NK-92 (cell line): ENCODE data around the gene LPAR2.
"Not testable (repeated sequence)": the region's sequence is repeated elsewhere in the genome, so short reads cannot be mapped to it uniquely, and the experiment has no call there.

Source experiments
- DNase-seq: peaks from one replicate; lab custom pipeline; 2025; ENCODE audit not compliant: unreplicated experiment; lab: John Stamatoyannopoulos, UW

Gene LPAR2

GRCh38 chr19:19632661-19633060 lies 4.6 kb upstream of the LPAR2 start:
- DNase-seq: no peak

GRCh38 chr19:19631346-19631745 lies 3.3 kb upstream of the LPAR2 start:
- no peak for DNase-seq

GRCh38 chr19:19630426-19630825 lies 2.4 kb upstream of the LPAR2 start:
- no peak for DNase-seq

- no peak for DNase-seq
These were observed 2.0 kb upstream of the LPAR2 start for GRCh38 chr19:19630062-19630414.

GRCh38 chr19:19628501-19629134 lies 598 bp upstream of the LPAR2 start:
- DNase-seq: no peak

GRCh38 chr19:19626516-19627472 lies 1.2 kb downstream of the LPAR2 start:
- DNase-seq: no peak

- DNase-seq: no peak
These were observed 3.9 kb downstream of the LPAR2 start for GRCh38 chr19:19624032-19624570.

GRCh38 chr19:19623383-19623782 lies 4.6 kb downstream of the LPAR2 start:
- no peak for DNase-seq

- DNase-seq: no peak
These were observed 8.2 kb downstream of the LPAR2 start for GRCh38 chr19:19619849-19620210.

- no peak for DNase-seq
These were observed 8.7 kb downstream of the LPAR2 start for GRCh38 chr19:19619181-19619848.

GRCh38 chr19:19618219-19619051 lies 9.6 kb downstream of the LPAR2 start, which contains the start of gene PBX4:
Gene PBX4, minus strand, starts transcription at chr19:19618687. Its CDS starts 58 bp downstream, at chr19:19618629.
- peak; percentile 94 for DNase-seq

GRCh38 chr19:19615086-19615485 lies 12.9 kb downstream of the LPAR2 start:
- DNase-seq: no peak

- no peak for DNase-seq
These were observed 14.5 kb downstream of the LPAR2 start for GRCh38 chr19:19613506-19613905.

- no peak for DNase-seq
These were observed 17.4 kb downstream of the LPAR2 start for GRCh38 chr19:19610376-19611202.

GRCh38 chr19:19606686-19607085 lies 21.3 kb downstream of the LPAR2 start:
- not testable (repeated sequence) for DNase-seq

- DNase-seq: no peak
These were observed 22.0 kb downstream of the LPAR2 start for GRCh38 chr19:19606021-19606420.

GRCh38 chr19:19602713-19603324 lies 25.2 kb downstream of the LPAR2 start:
- no peak for DNase-seq

GRCh38 chr19:19602136-19602712 lies 25.8 kb downstream of the LPAR2 start:
- no peak for DNase-seq

GRCh38 chr19:19600793-19601330 lies 27.2 kb downstream of the LPAR2 start:
- no peak for DNase-seq
